Ovary (tissue), 9 donors: ENCODE measurements around the gene XXYLT1. TPM values are rescaled to one million over a fixed set of nuclear protein-coding genes. Genes with fewer than 3 reads are reported as not detected.

Source experiments
- DNase-seq, 5 donors: peaks; one replicate each; pipeline ENCODE4 v3.0.0-alpha.2; 2019 to 2020
- H3K27ac ChIP-seq, 2 donors: fragments of 200-600 bp; one replicate each; pipeline versions ENCODE4 v1.5.1 to v1.8.0; 2019 to 2022
- H3K27me3 ChIP-seq: fragments of 200-600 bp; one replicate; pipeline ENCODE4 v1.8.0; 2022
- H3K36me3 ChIP-seq: fragments of 200-600 bp; sonication (generic); one replicate; pipeline ENCODE4 v1.5.1; 2019
- H3K4me1 ChIP-seq: one replicate; pipeline ENCODE4 v1.8.1; 2013; ENCODE audit warnings: mild to moderate bottlenecking, moderate library complexity; ENCODE audit not compliant: insufficient read depth
- H3K4me3 ChIP-seq: fragments of 200-600 bp; sonication (generic); one replicate; pipeline ENCODE4 v1.5.1; 2017
- H3K9me3 ChIP-seq, 2 donors: fragments of 200-600 bp in 1 of 2; sonication (generic) in 1 of 2; one replicate each; pipeline versions ENCODE4 v1.5.1 to v1.8.1; 2013 to 2019; ENCODE audit warnings: mild to moderate bottlenecking in 1 of 2, moderate library complexity in 1 of 2
- CTCF ChIP-seq, 3 donors: fragments of 450-650 bp in 2 of 3; fragments of 200-600 bp in 1 of 3; IDR thresholded peaks; one replicate each; pipeline versions ENCODE4 v1.5.1 to v1.8.0; 2016 to 2022; ENCODE audit warnings: antibody characterized with exemption in 3 of 3, mild to moderate bottlenecking in 1 of 3
- EP300 ChIP-seq: sonication (generic); formaldehyde crosslinking; IDR thresholded peaks from one replicate; pipeline ENCODE4 v1.6.1; 2017; ENCODE audit warnings: antibody characterized with exemption
- POLR2A ChIP-seq: fragments of 450-650 bp; IDR thresholded peaks from one replicate; pipeline ENCODE4 v1.6.1; 2017; ENCODE audit warnings: antibody characterized with exemption, mild to moderate bottlenecking, moderate library complexity
- WGBS, 3 donors: extraction: QIAGEN DNeasy Blood & Tissue Kit in 1 of 3; methylation state at CpG; one replicate each; pipeline versions ENCODE4 v1.1.5 to v1.1.7; 2013 to 2017; 5-methylcytosine and 5-hydroxymethylcytosine counted together
- intact Hi-C, 4 donors: fragments of 100-400 bp; cut with DNase I; formaldehyde crosslinking; loops; one replicate each; pipeline versions ENCODE4 v1.11.0 to v1.15.1; 2022 to 2023
- polyA plus RNA-seq, 2 donors: library from polyadenylated mRNA; stranded (reverse); fragments of 200-250 nt in 1 of 2; fragments of 350-450 nt in 1 of 2; fragmentation: Illumina TruSeq in 1 of 2; extraction: RNeasy Lipid Tissue Mini Kit (QIAGEN cat#74804) in 1 of 2; gene quantifications; one replicate each; pipeline ENCODE4 v1.2.3, GENCODE V29; 2013 to 2014
- total RNA-seq, 7 donors: library from RNA; depleted of rRNA in 2 of 7; stranded (reverse); fragments of >200 nt in 2 of 7; fragmentation: NEBNext Ultra II Directional in 3 of 7; extraction: Animal tissue kit (Norgen Biotek cat#: 25700) in 3 of 7; gene quantifications; one replicate each; pipeline versions ENCODE4 v1.1.0 to v1.2.4, GENCODE V29; 2016 to 2023
- donor health status: DM: no; HTN: no; CAD: no; lungs with moderate emphysema.
- donor health status: DM: no; HTN: no; CAD: no.
- donor health status: Bipolar disorder and iron deficiency.
- donor health status: DM: yes; HTN: yes; CAD: no.
- donor health status: DM: no; HTN: no; CAD: no.
- donor health status: DM: yes; HTN: yes; CAD: no.

XXYLT1 gene
- total and polyA plus RNA-seq, 9 donors: 5.6 to 13.6 (median 10.2) TPM

DNA sequence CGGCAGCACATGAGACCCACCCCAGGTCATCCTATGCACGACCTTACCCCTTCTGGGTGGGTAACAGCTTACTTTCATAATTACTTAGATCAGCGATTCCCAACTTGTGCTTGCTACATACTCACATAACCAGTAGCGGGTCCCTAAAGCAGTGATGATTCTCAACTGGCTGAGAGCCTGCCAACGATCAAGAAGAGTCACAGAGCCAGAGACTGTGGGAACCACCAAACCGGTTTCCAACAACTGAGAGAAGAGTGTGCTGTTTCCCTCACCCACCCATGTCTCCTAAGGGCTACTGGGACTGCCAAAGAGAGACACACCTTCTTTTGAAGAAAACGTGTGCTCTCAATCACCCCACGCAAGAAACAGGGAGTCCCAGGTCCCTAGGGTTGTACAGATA lies 12.0 kb upstream of the XXYLT1 start:
- Histone ChIP-seq H3K4me3 (no peak overlapping the region), H3K4me1 (no peaks in the 10 kb centered on the region), H3K36me3 (no peaks in the 10 kb centered on the region), H3K27ac (no peak overlapping the region), H3K27me3 (no peaks in the 10 kb centered on the region), H3K9me3 (no peaks in the 10 kb centered on the region)
- DNase-seq: no peak
- intact Hi-C loops: no loop called here
- TF ChIP-seq CTCF (IDR thresholded peaks at IDR 0.05) (no peak), EP300 (no peak), POLR2A (no peak)
- 81 to 86% (median 81%) methylated on average over 8 of the region's 8 CpGs for WGBS, 3 donors

- no peaks in the 10 kb centered on the region for H3K36me3 ChIP-seq
- H3K27me3 ChIP-seq: no peaks in the 10 kb centered on the region
- H3K9me3 ChIP-seq: no peaks in the 10 kb centered on the region
- intact Hi-C loops: loop anchor here in 2 of 4 donors (5.0 kb wide), 1 partner anchor 248 kb away; no protein-coding TSS in a partner anchor
- H3K4me1 ChIP-seq: peaks cover 1% of the 10 kb centered on the region
- 21 to 31% (median 25%) methylated on average over 1 of the region's 1 CpG for WGBS, 3 donors
- no peak overlapping the region for H3K4me3 ChIP-seq
- DNase-seq: no peak
- no peak overlapping the region for H3K27ac ChIP-seq
- TF ChIP-seq POLR2A: no peak
- TF ChIP-seq CTCF (IDR thresholded peaks at IDR 0.05): no peak
Measured at GRCh38 chr3:195274259-195274966, 3.5 kb upstream of the XXYLT1 start.

GRCh38 chr3:195271410-195272243 lies 668 bp upstream of the XXYLT1 start:
- Histone ChIP-seq H3K9me3 (no peaks in the 10 kb centered on the region), H3K27me3 (no peaks in the 10 kb centered on the region), H3K27ac (peak overlapping the region; percentile 35 to 74), H3K4me3 (peak overlapping the region; percentile 73), H3K36me3 (no peaks in the 10 kb centered on the region), H3K4me1 (peaks cover 1% of the 10 kb centered on the region)
- TF ChIP-seq CTCF (IDR thresholded peaks at IDR 0.05) (peak; percentile 90 to 96 (median 95)), EP300 (no peak)
- DNase-seq: peak; percentile 80 to 91 (median 88)
- WGBS, 3 donors: 0 to 1% (median 1%) methylated on average over 30 of the region's 30 CpGs
- intact Hi-C loops: loop anchor here (2.0 to 5.0 kb wide), 2 partner anchors 251 kb away; no protein-coding TSS in a partner anchor

DNA sequence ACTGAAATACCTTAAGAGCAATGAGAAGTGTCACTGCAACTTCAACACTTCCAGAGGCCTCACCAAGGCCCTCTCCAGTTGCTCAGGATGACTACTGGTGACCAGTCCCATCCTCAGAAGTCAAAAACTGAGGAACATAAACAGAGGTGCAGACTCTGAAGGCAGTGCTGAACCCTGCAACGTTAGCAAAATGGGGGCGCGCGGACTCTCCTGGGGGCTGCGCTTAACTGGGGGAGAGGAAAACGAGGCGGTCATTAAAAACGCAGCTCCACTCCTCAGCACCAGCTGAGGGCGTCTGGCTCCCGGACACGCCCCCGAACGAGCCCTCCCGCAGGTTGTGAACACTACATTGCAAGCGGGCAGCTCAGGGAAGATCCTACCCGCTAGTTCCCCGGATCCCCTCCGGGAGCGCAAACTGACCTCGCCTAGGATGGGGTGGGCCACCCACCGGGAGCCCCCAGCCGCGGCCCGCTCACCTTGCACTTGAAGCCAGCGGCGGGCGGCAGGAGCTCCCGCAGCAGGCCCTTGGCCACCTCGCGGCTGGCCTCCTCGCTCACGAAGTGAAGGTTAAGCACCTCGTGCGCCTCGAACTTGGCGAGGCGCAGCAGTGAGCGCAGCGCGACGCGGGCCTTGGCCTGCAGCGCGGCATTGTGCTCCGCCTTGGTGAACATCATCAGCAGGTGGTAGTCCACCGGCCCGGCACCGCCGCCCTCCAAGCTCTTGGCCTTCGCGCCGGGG lies 711 bp downstream of the XXYLT1 start:
- Histone ChIP-seq H3K4me1 (peaks cover 1% of the 10 kb centered on the region), H3K27ac (peak overlapping the region; percentile 35 to 74), H3K27me3 (no peaks in the 10 kb centered on the region), H3K4me3 (peak overlapping the region; percentile 73), H3K36me3 (no peaks in the 10 kb centered on the region), H3K9me3 (no peaks in the 10 kb centered on the region)
- DNase-seq: peak in 4 of 5 donors; percentile 52 to 61 (median 60)
- intact Hi-C loops: loop anchor here (2.0 to 5.0 kb wide), 2 partner anchors 252 to 253 kb away; no protein-coding TSS in a partner anchor
- TF ChIP-seq POLR2A (no peak), EP300 (no peak), CTCF (IDR thresholded peaks at IDR 0.05) (no peak)
- WGBS, 3 donors: 0 to 1% (median 0%) methylated on average over 26 to 52 of the region's 52 CpGs
